Effector CD4-positive, alpha-beta T cell (primary cell): ENCODE results near the gene HECTD2.
"Not testable (repeated sequence)": the region's sequence is repeated elsewhere in the genome, so short reads cannot be mapped to it uniquely, and the experiment has no call there.

Experiments
- DNase-seq: peaks from one replicate; pipeline ENCODE4 v3.0.0-alpha.2; 2020

Gene HECTD2

DNA sequence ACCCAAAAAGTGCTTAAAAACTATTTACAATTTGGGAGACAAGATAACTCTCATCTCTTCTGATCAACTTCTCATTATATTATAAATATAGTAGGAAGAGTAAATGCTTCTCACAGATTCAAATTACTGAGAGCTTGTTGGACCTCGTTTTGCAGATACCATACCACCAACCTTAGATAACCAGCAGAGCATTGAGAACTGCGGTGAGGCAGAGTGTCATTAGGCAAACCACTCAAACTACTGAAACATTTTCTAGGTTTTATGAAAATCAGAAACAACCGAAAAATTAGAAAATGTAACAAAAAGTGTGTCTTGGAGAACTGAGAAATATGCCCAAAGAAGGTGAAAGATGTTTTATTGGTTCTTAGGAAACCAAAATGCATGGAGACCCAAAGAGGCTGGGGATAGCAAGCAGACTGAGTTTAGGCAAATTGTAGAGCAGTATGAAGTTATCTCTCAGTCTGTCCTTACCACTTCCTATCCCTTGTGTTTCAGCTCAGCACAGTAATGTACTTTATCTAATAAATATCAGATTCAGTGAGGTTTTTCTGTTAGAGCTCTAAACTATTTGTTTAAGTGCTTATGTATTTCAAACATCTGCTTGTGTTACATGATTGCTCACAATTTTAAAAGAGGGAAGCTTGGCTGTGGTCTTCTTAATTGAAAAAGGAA lies 77.9 kb downstream of the HECTD2 start:
- no peak for DNase-seq

DNA sequence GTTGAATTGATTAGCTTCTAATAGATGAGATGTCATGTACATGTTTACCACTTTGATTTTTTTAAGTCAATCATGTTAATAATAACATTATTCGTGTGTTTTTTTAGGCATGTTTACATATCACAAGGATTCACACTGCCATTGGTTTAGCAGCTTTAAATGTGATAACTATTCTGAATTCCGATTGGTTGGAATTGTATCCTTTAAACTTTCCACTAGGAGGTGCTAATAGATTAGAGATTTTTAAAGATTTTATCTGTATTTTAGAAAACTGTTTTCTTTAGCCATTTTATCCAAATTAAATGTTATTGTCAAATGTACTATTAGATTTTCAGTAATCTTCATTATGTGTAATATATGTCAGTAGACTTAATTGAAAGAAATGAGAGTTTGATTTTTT lies 83.2 kb downstream of the HECTD2 start:
- no peak for DNase-seq

DNA sequence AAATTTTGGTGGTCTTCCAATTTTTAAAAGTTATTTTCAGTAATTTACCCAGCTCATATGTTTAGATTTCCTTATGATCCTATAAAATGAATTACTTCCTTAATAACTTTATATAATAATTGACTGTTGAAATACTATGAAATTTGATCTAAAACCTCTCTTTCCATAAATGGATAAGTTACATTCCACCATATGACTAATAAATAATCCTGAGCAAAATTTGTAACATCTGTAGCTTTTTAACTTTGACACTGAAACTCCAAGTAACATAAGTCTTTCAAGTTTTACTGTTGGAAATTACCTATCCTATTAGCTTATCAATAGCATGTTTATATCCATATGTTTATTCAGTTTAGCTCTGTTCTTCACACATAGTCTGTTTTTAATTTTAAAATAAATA lies 85.3 kb downstream of the HECTD2 start:
- no peak for DNase-seq

DNA sequence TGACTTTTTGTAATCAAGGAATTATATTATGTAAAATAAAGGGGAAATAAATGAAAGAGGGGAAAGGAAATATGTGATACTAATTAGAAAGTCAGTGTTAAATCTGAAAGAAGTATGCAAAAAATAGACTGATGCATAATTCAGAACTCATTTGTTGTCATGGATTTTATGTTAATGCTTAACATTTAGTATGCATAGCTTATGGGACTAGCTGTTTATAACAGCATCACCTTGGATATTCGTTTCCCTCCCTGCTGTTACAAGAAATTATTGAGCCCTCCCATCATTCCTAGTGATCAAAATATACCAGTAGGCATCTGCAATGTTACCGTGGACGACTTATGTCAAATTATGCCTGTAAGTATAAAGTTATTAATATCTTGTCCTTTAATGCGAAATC lies 85.9 kb downstream of the HECTD2 start:
- no peak for DNase-seq

DNA sequence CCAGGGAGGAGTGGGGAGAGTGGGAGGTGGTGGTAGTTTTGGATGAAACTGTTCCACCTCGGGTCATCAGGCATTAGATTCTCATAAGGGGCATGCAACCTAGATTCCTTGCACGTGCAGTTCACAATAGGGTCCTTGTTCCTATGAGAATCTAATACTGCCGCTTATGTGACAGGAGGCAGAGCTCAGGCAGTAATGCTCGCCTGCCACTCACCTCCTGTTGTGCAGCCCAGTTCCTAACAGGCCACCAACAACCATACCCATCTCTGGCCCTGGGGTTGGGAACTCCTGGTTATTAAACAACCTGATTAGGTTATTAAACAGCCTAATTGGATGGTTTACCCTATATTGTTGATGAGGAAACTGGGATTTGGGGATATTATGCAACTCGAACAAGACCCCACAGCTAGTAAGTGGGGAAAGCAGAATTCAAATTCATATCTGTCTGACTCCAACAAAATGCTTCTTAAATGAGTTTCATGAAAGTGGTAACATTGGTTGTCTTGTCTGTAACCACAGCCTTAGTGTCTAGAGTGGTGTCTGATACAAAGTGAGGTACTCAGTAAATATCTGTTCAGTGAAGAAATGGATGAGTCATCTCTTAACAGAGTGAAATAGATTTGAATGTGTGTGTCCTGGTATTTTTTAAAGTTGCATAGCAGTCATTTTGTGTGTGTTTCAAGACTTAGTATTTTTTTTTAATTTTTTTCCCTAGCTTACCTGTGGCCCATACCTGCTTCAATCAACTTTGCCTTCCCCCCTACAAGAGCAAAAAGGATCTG lies 101.6 kb downstream of the HECTD2 start:
- no peak for DNase-seq

DNA sequence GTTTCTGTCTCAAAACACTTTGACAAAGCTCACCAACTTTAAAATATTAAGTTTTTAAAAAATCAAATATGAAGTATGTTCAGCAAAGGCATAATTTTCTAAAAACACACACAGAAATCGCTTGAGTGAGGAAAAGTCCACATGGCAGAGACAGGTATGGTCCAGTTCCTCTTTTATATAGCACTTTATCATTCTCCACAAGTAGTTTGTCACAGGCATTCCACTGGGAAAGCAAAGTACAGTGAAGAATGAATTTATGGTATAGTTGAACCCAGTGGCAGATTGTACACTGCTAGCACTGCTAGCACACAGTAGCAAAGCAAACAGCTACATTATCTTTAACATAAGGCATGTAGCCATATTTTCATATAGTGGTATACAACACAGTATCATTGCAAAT lies 102.3 kb downstream of the HECTD2 start:
- DNase-seq: no peak

DNA sequence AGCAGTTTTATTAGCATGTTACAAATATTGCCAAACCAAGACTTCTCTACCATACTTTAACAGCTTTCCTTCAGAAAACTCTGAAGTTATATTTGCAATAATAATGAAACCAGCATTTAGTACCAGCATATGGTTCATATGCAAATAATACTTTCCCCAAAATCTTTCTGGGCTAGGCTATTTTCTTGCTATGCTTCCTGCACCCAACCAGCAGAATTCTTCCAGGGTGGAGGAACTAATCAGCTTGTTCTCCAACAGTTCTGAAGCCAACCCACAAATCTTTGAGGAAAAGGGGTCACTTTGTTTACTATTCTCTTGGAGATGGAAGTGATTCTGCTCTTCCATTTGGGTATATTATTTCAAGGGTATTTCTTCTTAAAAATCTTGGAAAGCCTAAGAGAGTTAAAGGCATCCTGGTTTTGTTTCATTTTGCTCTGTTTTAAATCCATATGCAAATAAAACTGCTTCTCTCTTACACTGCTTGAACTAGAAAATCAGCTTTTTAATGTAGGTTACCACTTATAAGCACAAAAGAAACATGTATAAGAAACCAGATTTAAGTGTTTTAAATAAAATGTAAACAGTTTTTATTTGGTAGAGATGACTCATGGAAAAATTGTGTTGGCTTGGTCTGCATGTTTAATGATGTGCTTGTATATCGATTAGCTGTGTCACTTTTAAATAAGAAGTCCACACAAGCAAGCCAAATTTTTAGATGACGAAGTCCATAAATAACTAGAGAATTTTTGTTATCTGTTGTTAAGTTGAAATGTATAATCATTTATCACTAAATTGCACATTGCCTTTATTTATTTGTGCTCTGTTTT lies 103.7 kb downstream of the HECTD2 start:
- no peak for DNase-seq

DNA sequence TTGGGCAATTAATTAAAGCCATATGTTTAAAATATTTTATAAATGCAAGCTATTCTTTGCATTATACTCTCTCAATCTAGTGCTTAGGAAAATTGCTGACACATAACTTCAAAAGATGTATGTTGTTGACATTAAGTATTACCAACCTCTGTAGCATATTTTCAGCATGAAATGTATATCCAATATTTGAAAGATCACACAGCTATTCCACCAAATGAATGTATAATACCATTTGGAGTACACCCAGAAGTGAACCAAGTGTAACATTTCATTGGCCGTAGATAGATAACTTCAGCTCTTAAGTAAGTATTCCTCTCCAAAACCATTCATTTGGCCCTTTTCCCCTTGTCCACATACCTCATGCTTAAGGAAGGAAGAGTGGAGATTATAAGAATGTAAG lies 104.6 kb downstream of the HECTD2 start:
- no peak for DNase-seq

DNA sequence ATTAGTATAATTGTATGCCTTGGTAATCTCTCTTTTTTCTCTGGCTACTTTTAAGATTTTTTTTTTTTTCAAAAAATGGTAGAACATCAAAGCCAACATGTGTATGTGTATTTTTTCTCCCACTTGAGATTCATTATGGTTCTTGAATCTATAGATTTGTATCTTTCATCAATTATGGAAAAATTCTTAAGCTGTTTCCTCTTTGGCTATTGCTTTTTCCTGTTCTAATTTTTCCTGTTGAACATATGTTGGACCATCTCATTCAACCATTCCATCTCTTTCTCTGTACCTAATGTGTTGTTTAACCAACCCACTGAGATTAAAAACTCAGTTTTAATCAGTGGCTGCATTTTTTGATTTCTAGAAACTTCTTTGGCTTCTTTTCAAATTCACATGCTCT lies 107.2 kb downstream of the HECTD2 start:
- no peak for DNase-seq

DNA sequence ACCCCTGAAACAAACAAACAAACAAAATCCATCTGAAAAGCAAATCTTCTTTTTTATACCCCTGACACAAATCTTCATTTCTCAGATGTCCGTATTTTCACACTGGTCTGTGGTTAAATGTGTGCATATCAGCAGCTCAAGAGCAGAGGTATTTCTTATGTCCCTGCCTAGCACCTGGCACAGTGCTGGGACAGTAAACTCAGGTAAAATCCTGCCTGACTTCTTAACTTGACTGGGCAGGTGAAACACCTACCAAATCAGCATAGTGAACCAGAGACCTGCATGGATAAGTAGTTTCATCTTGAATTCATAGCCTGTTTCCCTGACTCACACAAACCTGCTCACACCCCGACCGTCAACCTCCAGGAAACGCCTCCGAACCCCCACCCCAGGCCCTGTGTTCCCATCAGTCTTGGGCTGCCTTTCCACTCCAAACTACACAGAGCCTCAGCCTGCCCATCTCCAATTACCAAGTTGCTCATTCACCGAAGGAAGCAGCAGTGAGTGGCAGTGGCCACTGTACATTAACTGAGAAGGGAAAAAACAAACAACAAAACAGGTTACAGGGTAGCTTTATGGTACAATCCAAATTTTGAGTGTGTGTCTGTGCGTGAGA lies 109.9 kb downstream of the HECTD2 start:
- DNase-seq: no peak

DNA sequence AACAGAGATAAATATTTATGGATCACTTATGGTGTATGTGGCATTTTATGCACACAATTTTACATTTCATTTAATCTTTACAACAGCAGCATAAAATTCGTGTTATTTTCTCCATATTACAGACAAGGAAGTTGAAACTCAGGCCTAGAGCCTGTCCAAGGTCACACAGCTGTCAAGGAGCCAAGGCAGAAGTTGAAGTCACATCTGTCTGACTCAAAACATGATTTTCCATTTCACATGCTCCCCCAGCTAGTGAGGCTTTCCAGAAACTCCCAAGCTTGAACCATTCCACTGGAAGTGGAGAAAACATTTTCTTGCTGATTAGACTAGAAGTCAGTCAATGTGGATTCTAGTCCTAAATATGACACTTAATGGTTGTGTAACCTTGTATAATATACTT lies 110.5 kb downstream of the HECTD2 start:
- DNase-seq: no peak

DNA sequence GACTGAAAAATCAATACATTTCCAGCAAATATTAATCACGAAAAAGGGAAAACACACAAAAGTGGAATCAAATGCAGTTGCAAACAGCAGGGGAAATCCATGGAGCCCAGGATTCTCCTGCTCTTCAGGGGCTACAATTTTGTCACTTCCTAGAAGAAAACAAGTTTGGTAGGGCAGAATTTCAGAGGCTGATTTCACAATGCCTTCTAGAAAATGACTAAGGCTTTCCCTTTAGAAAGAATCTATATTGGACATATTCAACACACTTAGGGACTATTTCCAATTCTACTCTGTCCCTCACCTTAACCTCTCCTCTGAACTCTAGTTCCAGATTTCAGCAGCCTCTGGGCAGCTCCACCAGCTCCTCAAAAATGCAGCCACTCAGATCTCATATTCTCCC lies 111.3 kb downstream of the HECTD2 start:
- no peak for DNase-seq

DNA sequence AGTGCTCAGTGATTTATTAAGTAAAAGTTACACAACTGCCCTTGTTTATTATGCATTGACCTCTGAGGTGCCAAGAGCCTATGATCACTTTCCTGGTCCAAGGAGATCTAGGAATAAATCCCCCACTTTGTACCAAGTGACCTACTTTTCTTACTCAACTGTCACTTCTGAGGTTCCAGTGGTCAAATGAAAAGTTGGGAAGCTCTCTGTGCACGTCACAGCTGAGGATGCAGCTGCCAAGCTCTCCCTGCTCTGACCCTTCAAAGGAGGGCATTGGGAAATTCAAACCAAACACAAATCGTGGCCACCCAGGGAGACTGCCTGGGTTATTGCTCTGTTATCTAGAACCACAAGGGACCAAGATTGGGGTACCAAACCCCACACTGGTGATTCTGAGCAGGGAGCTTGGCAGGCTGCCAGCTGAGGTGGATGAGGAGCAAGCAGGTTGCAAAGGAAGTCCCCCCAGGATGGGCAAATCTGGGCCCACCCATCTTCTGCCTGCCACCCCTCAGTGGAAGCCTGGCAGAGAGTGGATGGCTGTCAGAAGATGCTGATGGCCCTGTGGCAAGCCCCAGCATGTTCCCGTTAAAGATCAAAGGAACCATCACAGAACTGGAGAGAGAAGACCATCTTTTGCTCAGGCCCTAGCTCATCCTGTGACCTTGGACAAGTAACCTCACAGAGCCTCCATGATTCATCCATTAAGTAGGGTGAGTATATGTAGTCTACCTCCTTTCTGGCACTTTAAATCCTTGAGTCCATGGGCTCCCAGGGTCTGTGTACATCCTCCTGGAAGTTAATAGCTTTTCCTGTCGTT lies 116.0 kb downstream of the HECTD2 start:
- DNase-seq: no peak

DNA sequence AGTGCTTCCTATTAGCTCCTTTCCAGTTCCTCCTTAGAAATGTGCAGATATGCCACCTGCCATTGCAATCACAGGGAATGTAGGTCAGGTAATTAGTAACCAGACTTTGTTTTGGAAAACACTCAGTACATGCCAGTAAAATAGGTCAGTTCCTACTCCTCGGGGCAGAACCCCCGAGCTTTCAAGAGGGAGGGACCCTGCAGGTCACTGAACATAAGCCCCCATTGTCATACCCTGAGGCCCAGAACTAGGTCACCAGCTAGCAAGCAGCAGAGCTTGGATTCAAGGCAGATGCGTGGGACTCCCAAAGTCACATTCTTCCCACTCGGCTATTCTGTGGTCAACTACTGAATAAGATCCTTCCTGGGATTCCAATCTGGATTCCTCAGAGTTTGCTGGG lies 117.9 kb downstream of the HECTD2 start:
- DNase-seq: no peak

DNA sequence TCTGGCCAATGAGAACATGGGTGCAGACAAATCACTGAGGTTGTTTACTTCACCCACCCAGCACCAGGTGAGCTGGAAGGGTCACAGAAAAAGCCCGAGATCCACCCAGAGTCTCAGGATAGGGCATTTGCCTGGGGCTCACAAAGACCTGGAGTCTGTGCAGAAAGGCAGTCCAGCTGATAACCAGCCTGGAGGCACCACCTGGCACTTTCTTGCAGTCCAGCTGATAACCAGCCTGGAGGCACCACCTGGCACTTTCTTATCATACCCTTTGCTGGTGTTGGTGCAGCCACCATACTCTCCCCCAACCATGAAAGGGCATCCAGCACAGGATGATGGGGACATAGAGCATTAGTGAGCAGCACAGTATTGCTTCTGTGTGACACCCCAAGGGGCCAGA lies 118.6 kb downstream of the HECTD2 start:
- no peak for DNase-seq

DNA sequence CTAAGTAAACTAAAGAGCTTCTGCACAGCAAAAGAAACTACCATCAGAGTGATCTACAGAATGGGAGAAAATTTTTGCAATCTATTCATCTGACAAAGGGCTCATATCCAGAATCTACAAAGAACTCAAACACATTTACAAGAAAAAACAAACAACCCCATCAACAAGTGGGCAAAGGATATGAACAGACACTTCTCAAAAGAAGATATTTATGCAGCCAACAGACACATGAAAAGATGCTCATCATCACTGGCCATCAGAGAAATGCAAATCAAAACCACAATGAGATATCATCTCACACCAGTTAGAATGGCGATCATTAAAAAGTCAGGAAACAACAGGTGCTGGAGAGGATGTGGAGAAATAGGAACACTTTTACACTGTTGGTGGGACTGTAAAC lies 124.6 kb downstream of the HECTD2 start:
- not testable (repeated sequence) for DNase-seq

DNA sequence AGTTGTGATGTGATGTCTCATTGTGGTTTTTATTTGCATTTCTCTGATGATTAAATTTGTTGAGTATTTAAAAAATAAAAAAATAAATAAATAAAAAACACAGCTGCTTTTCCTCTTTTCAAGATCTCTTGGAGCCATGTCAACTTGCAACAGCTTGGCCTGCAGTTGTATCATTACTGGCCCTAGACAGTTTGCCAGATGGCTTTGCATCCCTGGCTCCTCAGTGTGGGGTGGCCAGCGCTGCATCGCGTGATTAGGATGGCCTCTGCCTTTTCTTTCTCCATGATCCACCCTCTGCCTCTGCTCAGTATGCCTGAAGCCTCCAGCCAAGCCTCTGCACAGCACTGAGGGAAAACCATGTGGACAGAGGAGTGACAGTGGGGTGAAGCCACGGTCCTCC lies 126.0 kb downstream of the HECTD2 start:
- no peak for DNase-seq

DNA sequence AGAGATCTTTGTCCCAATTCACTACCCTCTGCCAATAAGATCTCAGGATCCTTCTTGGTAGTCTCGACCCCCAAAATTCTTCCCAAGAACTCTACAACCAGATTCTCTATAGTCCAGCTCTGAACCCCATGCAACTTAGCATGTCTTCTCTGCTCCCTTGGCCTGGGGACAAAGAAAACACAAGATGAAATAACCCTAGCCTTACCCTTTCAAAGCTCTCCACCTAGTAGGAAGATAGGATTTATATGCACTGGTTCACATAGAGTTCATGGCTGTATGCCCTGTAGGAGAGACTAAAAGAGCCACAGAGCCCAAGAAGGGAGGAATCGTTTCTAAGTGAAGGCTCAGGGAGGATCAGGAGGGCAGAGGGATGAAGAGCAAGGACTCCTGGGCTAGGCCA lies 126.6 kb downstream of the HECTD2 start:
- no peak for DNase-seq

DNA sequence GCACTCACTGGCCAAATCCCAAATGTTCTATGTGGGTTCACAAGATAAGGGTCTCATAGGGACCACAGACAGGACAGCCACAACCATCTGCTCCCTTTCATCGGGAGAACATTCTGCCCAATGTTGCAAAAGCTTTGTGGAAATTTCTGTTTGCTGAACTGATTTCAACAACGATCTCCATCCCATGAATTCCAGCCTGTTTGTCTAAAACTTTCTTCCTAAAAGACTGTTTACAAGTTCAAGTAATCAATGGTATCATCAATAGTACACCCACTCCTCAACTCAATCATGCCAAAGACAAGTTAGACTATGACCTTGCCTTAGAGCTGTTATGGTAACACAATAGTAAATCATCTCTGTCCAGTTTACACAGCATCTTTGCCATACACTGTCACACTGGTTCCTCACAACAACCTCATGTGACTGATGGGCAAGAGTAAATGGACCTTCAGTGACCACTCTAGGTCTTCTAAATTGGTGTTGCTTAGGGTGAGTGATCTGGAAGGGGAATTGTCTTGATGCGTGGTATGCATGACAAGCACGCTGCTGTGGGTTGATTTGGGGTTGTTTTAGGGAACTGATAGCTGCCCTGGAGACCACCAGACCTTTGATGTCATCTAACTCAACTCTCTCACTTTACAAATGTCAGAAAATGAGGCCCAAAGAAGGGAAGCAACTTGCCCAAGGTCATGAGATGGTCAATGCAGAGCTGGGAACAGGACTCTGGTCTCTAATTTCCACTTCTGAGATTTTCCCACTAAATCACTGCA lies 127.7 kb downstream of the HECTD2 start:
- DNase-seq: no peak

DNA sequence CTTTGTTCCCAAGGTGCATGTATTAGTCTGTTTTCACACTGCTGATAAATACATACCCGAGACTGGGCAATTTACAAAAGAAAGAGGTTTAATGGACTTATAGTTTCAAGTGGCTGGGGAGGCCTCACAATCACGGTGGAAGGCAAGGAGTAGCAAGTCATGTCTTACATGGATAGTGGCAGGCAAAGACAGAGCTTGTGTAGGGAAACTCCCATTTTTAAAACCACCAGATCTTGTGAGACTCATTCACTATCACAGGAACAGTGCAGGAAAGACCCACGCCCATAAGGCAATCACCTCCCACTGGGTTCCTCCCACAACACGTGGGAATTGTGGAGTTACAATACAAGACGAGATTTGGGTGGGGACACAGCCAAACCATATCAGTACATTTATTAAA lies 129.8 kb downstream of the HECTD2 start:
- DNase-seq: no peak

DNA sequence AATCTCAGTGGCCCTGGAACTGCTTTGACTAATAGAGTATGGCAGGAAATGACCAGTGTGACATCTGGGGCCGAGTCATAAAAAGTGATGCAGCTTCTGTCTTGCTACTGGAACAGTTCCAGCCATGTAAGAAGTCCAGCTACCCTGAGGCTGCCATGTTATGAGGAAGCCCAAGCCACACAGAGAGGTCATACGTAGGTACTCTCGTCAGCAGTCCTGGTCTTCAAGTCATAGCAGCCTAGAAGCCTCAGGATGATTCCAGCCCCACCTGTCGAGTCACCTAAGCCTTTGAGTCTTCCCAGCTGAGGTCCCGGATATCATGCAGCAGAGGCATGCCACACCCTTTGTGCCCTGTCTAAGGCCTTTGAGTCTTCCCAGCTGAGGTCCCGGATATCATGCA lies 130.6 kb downstream of the HECTD2 start:
- DNase-seq: no peak

DNA sequence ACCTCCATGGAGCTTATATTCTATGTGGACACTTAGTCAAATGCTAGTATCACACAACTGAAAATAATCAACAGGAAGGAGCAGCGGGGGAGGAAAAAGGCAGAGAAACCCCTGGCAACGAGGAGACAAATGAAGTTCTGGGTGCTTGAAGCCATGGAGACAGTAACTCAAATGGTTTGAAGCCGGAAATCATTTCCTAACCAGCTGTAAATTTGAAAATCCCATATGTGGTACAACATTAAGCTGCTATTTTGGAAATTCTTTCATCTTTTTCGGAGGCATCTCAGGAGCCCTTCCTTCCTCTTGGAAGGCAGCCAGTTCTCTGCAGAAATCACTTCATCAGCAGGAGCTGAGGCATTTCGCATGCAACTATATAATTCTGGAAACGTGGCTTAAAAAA lies 131.3 kb downstream of the HECTD2 start:
- no peak for DNase-seq
